Endothelial cell (in vitro differentiated cells): ENCODE data around the gene HEG1. TPM values are rescaled to one million over a fixed set of nuclear protein-coding genes. Genes with fewer than 3 reads are reported as not detected.

Experiments used
- DNase-seq: peaks from one replicate; pipeline ENCODE4 v3.0.0; 2021; ENCODE audit warnings: low spot score
- H3K27ac Mint-ChIP-seq: one replicate; pipeline ENCODE4 v1.8.0; 2021; ENCODE audit warnings: mixed read lengths, inconsistent platforms; ENCODE audit not compliant: unreplicated experiment
- H3K27me3 Mint-ChIP-seq: one replicate; pipeline ENCODE4 v1.8.0; 2021; ENCODE audit warnings: mild to moderate bottlenecking, moderate library complexity, mixed read lengths, inconsistent platforms; ENCODE audit not compliant: unreplicated experiment
- H3K36me3 Mint-ChIP-seq: one replicate; pipeline ENCODE4 v1.8.0; 2021; ENCODE audit warnings: mild to moderate bottlenecking, low read depth, mixed read lengths, inconsistent platforms; ENCODE audit not compliant: unreplicated experiment
- H3K4me1 Mint-ChIP-seq: one replicate; pipeline ENCODE4 v1.8.0; 2021; ENCODE audit warnings: mild to moderate bottlenecking, mixed read lengths, inconsistent platforms; ENCODE audit not compliant: unreplicated experiment
- H3K4me3 Mint-ChIP-seq: one replicate; pipeline ENCODE4 v1.8.0; 2021; ENCODE audit warnings: mild to moderate bottlenecking, mixed read lengths, inconsistent platforms; ENCODE audit not compliant: unreplicated experiment
- H3K9me3 Mint-ChIP-seq: one replicate; pipeline ENCODE4 v1.8.0; 2021; ENCODE audit warnings: mixed read lengths, inconsistent platforms; ENCODE audit not compliant: unreplicated experiment
- total RNA-seq: library from RNA; stranded (reverse); fragmentation: NEBNext Ultra II Directional; extraction: Animal tissue kit (Norgen Biotek cat#: 25700); gene quantifications from one replicate; pipeline ENCODE4 v1.2.1, GENCODE V29; 2021; ENCODE audit not compliant: unreplicated experiment
- TF ChIP-seq, protein P1 (sequence below): fragments of 200-600 bp; sonication (generic); IDR thresholded peaks from one replicate; pipeline ENCODE4 v1.5.0; 2021; ENCODE audit warnings: antibody characterized with exemption; ENCODE audit not compliant: unreplicated experiment

Gene HEG1
- total RNA-seq, 1 donor from 2014 or later = 17.1 TPM

DNA sequence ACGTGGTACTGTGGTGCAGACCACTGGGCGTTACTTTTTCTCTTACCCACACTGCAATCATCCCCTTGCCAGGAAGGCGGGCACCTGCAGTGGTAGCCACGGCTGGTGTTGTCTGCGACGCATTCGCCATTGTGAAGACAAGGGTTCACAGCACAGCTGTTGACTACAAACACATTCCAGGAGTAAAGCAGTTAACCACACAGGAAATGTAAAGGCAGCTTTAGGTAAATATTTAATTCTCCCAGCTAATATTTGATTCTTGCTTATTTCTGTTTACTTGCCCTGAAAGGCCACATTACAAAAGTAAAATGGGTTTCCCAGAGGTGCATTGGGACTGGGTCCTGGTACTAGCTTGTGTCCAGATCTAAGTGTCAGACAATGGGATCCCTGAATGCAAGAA, 45.4 kb downstream of the HEG1 start:
- Mint-ChIP-seq H3K9me3 (no peaks in the 10 kb centered on the region), H3K4me1 (no peaks in the 10 kb centered on the region), H3K36me3 (peaks cover 19% of the 10 kb centered on the region), H3K27ac (no peak overlapping the region), H3K4me3 (no peak overlapping the region), H3K27me3 (peaks cover 2% of the 10 kb centered on the region)
- DNase-seq = no peak
- TF ChIP-seq, protein P1, sequence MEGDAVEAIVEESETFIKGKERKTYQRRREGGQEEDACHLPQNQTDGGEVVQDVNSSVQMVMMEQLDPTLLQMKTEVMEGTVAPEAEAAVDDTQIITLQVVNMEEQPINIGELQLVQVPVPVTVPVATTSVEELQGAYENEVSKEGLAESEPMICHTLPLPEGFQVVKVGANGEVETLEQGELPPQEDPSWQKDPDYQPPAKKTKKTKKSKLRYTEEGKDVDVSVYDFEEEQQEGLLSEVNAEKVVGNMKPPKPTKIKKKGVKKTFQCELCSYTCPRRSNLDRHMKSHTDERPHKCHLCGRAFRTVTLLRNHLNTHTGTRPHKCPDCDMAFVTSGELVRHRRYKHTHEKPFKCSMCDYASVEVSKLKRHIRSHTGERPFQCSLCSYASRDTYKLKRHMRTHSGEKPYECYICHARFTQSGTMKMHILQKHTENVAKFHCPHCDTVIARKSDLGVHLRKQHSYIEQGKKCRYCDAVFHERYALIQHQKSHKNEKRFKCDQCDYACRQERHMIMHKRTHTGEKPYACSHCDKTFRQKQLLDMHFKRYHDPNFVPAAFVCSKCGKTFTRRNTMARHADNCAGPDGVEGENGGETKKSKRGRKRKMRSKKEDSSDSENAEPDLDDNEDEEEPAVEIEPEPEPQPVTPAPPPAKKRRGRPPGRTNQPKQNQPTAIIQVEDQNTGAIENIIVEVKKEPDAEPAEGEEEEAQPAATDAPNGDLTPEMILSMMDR = no peak

DNA sequence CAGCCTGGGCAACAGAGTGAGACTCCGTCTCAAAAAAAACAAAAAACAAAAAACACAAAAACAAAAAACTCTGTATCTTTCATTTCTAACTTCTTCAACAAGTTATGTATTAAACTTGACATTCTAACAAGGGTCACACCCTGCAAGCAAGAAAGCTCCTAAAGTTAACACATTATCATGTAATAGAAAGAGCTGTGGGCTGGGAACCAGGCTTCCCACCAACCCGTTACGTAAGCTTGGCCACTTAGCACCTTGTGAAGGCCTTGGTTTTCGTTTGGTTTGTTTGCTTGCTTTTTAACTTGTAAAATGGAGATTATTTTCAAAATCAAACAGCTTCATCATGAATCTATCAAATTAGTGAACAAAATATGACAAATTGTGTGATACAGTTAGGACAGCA, 47.0 kb downstream of the HEG1 start:
- Mint-ChIP-seq H3K36me3 (peaks cover 14% of the 10 kb centered on the region), H3K27ac (no peak overlapping the region)

DNA sequence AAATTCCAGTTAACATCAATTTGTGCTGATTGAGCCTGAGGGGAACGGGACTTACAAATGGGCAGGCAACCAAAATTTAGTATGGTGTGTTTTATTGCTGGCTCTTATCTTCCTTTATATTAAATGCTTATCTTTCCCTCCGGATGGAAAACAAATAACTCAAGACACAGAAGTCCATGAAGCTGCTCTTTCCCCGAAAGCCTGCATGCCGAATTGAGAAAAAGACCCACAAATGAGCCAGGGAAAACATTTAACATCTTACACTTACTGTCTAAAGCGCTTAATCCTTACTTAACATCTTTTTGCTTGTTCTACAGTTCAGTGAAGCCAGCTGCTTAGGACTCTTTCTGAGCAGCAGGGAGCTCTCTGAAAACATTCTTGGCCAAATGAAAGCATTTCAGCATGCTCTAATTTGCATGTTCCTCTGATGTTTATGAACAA, 49.5 kb downstream of the HEG1 start:
- TF ChIP-seq, protein P1 = no peak
- no peak for DNase-seq
- H3K27ac Mint-ChIP-seq = no peak overlapping the region
- no peaks in the 10 kb centered on the region for H3K36me3 Mint-ChIP-seq
- H3K4me1 Mint-ChIP-seq = no peaks in the 10 kb centered on the region
- H3K9me3 Mint-ChIP-seq = no peaks in the 10 kb centered on the region
- H3K27me3 Mint-ChIP-seq = peaks cover 2% of the 10 kb centered on the region
- no peak overlapping the region for H3K4me3 Mint-ChIP-seq

More for the DNA sequence above, 47.0 kb downstream of the HEG1 start:
- Mint-ChIP-seq H3K4me1 (no peaks in the 10 kb centered on the region), H3K4me3 (no peak overlapping the region), H3K27me3 (peaks cover 2% of the 10 kb centered on the region), H3K9me3 (no peaks in the 10 kb centered on the region)
- TF ChIP-seq, protein P1 = no peak
- DNase-seq = no peak

DNA sequence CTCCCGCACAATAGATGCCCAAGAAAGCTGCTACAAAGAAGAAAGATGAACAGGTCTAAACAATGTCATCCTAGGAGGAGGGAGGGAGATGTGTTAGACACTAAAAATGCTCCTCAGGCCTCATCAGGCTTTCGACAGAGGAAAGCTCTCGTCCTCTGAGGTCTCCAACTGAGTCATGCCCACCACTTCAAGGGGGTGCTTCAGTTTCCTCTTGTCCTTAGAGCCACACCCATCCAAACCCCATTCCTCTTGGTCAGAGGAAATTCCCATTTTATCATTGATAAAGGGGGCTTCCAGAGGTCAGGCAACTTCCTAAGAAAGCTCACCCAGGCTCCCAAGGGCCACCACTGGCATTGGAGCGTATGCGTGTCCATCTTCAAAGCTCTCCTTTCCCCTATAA, 50.1 kb downstream of the HEG1 start:
- DNase-seq = no peak
- no peak overlapping the region for H3K4me3 Mint-ChIP-seq
- H3K36me3 Mint-ChIP-seq = no peaks in the 10 kb centered on the region
- TF ChIP-seq, protein P1 = no peak
- H3K4me1 Mint-ChIP-seq = no peaks in the 10 kb centered on the region
- H3K9me3 Mint-ChIP-seq = no peaks in the 10 kb centered on the region
- H3K27me3 Mint-ChIP-seq = no peaks in the 10 kb centered on the region
- no peak overlapping the region for H3K27ac Mint-ChIP-seq

DNA sequence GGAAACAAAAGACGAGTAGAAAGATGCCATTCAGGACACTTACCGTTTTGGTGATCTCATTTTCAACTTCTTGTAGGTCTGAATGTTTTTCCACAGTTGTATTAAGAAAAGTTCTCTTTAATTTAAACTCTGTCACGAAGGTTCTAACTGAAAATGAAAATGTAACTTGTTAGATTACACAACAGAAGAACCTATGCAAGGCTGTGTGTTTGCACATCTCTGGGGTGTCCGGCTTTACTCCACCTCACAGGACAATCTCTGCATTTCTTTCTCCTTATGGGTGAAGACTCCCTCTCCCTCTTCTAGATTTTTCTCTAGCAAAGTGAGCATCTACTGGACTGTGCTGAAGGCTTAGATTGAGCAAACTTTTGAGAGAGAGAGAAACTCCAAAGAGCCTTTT, 50.6 kb downstream of the HEG1 start:
- Mint-ChIP-seq H3K27ac (no peak overlapping the region), H3K27me3 (no peaks in the 10 kb centered on the region), H3K36me3 (no peaks in the 10 kb centered on the region), H3K9me3 (no peaks in the 10 kb centered on the region), H3K4me3 (no peak overlapping the region), H3K4me1 (no peaks in the 10 kb centered on the region)
- DNase-seq = no peak
- TF ChIP-seq, protein P1 = no peak
